B cell (primary cell): ENCODE data around the gene APOM.

ENCODE experiments used
- CTCF ChIP-seq: fragments of 200-600 bp; IDR thresholded peaks from one replicate; pipeline ENCODE4 v1.8.0; 2022; ENCODE audit warnings: antibody characterized with exemption, mild to moderate bottlenecking
- EZH2 ChIP-seq: IDR thresholded peaks from 2 replicates; pipeline ENCODE4 v1.6.1; 2012; ENCODE audit warnings: borderline replicate concordance, low read depth, mild to moderate bottlenecking, moderate library complexity, low read length; ENCODE audit not compliant: insufficient read depth, poor library complexity, severe bottlenecking

DNA sequence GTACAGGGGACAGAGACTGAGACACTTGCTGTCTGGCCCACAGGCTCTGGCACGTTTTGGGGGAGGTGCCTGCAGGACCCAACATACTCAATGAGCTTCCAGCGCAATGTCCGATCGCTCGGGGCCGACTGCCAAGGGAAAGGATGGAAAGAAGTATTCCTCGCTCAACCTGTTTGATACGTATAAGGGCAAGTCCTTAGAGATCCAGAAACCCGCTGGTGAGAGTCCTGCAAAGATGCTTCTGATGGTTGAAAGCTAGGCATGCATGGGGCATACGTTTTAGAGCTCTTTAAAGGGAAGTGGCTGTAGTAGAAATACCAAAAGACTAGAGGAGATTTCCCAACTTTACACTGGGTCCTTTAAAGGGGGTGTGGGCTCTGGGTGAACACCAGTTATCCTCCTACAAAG is 33.0 kb upstream of the APOM start:
- no peak for TF ChIP-seq CTCF
- no peak for TF ChIP-seq EZH2
